Fibroblast of the aortic adventitia (primary cell): ENCODE data around the gene ATP8A2. TPM values are rescaled to one million over a fixed set of nuclear protein-coding genes. Genes with fewer than 3 reads are reported as not detected.

Source experiments
- DNase-seq: peaks from one replicate; pipeline ENCODE4 v3.0.0-alpha.2; 2010; ENCODE audit warnings: low read depth
- H3K4me3 ChIP-seq: 2 replicates; pipeline ENCODE4 v1.5.1; 2011; ENCODE audit warnings: low read depth, mild to moderate bottlenecking, control low read depth, low read length, moderate library complexity
- CTCF ChIP-seq: IDR thresholded peaks from 2 replicates; pipeline ENCODE4 v1.5.1; 2011; ENCODE audit warnings: mild to moderate bottlenecking, low read length, control low read depth, inconsistent platforms; ENCODE audit not compliant: insufficient read depth
- total RNA-seq: library from RNA; depleted of rRNA; stranded (reverse); fragments of >200 nt; gene quantifications from 2 replicates; pipeline ENCODE4 v1.2.3, GENCODE V29; 2012; ENCODE audit warnings: low replicate concordance

Gene ATP8A2
- total RNA-seq, 1 donor: under 0.01 TPM

DNA sequence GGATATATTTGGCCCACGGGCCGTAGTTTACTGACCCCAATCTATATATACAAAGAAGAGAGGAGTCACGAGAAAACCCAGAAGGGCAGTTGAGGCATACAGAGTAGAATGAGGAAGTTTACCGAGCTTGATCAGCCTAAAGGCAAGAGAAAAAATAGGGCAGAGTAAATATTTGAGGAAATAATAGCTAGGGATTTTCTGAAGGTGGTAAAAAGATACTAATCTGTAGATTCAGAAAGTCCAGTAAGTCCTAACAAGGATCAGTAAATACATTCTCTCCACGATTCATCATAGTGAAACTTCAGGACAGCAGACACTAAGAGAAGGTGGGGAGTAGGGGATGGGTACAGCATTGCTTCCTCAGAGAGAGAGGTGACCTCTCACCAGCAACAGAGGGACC, 248.1 kb downstream of the ATP8A2 start:
- TF ChIP-seq CTCF: no peak
- H3K4me3 ChIP-seq: no peak overlapping the region
- no peak for DNase-seq

DNA sequence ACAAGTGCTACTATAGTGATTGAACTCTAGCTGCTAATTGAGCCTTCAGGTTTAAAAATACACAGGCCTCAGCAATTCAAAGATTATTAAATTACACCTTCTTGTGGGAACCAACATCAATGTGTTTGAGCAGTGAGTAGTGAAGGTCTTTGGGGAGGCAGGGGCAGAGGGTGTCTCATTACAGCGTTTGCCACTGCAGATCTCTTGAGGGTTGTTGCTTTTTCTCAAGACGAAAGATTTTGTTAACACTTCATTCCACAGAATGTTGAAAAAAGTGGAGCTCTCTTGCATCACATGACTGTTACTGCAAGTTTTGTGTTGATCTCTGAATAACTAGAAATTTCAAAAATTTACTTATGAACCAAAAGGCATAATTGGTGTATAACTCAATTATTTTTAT, 253.6 kb downstream of the ATP8A2 start:
- no peak for TF ChIP-seq CTCF
- H3K4me3 ChIP-seq: no peak overlapping the region
- DNase-seq: no peak

GRCh38 chr13:25630329-25630900, 258.6 kb downstream of the ATP8A2 start:
- no peak for DNase-seq
- H3K4me3 ChIP-seq: no peak overlapping the region

GRCh38 chr13:25632166-25632888, 260.6 kb downstream of the ATP8A2 start:
- no peak overlapping the region for H3K4me3 ChIP-seq
- no peak for TF ChIP-seq CTCF
- DNase-seq: no peak

More at GRCh38 chr13:25630329-25630900, 258.6 kb downstream of the ATP8A2 start:
- no peak for TF ChIP-seq CTCF

GRCh38 chr13:25633093-25633492, 261.3 kb downstream of the ATP8A2 start:
- no peak for DNase-seq
- TF ChIP-seq CTCF: no peak
- H3K4me3 ChIP-seq: no peak overlapping the region

- H3K4me3 ChIP-seq: no peak overlapping the region
- DNase-seq: no peak
- no peak for TF ChIP-seq CTCF
Observed at GRCh38 chr13:25645681-25646080, 273.9 kb downstream of the ATP8A2 start.
